Measurements from ENCODE around the gene FAM13A. TPM values are rescaled to one million over a fixed set of nuclear protein-coding genes. Genes with fewer than 3 reads are reported as not detected.

The FAM13A gene
- polyA plus RNA-seq, 1 experiment, result 9.5 TPM

GRCh38 chr4:88831031-88831430, 226.0 kb downstream of the FAM13A start:
- POLR2A ChIA-PET, result interaction anchor here (0.7 kb wide), 1 partner anchor 59 kb away, joined by 3 read pairs; no protein-coding TSS in a partner anchor
- CTCF ChIA-PET, result interaction anchor here (2.6 kb wide), 1 partner anchor 193 kb away, joined by 6 read pairs; no protein-coding TSS in a partner anchor
- no peak for DNase-seq (ENCODE audit: low read depth)
- Histone ChIP-seq H3K27me3 (ENCODE audit: control insufficient read depth, insufficient read depth, low read length) (no peaks in the 10 kb centered on the region), H3K4me3 (ENCODE audit: low read depth, low read length) (no peak overlapping the region), H3K36me3 (ENCODE audit: control insufficient read depth, insufficient read depth, low read length) (no peaks in the 10 kb centered on the region)
- TF ChIP-seq CTCF (IDR thresholded peaks at IDR 0.05; ENCODE audit: insufficient read depth, low read depth, low read length), result no peak

- POLR2A ChIA-PET, result interaction anchor here (0.7 kb wide), 1 partner anchor 59 kb away, joined by 3 read pairs; no protein-coding TSS in a partner anchor
- Histone ChIP-seq H3K36me3 (ENCODE audit: control insufficient read depth, insufficient read depth, low read length) (no peaks in the 10 kb centered on the region), H3K4me3 (ENCODE audit: low read depth, low read length) (no peak overlapping the region), H3K27me3 (ENCODE audit: control insufficient read depth, insufficient read depth, low read length) (no peaks in the 10 kb centered on the region)
- no peak for DNase-seq (ENCODE audit: low read depth)
- CTCF ChIA-PET, result interaction anchor here (1.0 to 2.6 kb wide), 2 partner anchors 9 to 193 kb away, joined by 4 to 6 read pairs; no protein-coding TSS in a partner anchor
- no peak for TF ChIP-seq CTCF (IDR thresholded peaks at IDR 0.05; ENCODE audit: insufficient read depth, low read depth, low read length)
Measured at GRCh38 chr4:88830598-88830997, 226.4 kb downstream of the FAM13A start.

- H3K27me3 ChIP-seq (ENCODE audit: control insufficient read depth, insufficient read depth, low read length), result no peaks in the 10 kb centered on the region
- H3K36me3 ChIP-seq (ENCODE audit: control insufficient read depth, insufficient read depth, low read length), result no peaks in the 10 kb centered on the region
- ChIA-PET POLR2A (no interaction called here), CTCF (interaction anchor here (2.6 kb wide), 1 partner anchor 195 kb away, joined by 6 read pairs; no protein-coding TSS in a partner anchor)
- TF ChIP-seq CTCF (IDR thresholded peaks at IDR 0.05; ENCODE audit: insufficient read depth, low read depth, low read length), result no peak
- no peak for DNase-seq (ENCODE audit: low read depth)
- H3K4me3 ChIP-seq (ENCODE audit: low read depth, low read length), result no peak overlapping the region
Measured at GRCh38 chr4:88828842-88829571, 228.0 kb downstream of the FAM13A start.

- Histone ChIP-seq H3K27me3 (ENCODE audit: control insufficient read depth, insufficient read depth, low read length) (no peaks in the 10 kb centered on the region), H3K4me3 (ENCODE audit: low read depth, low read length) (no peak overlapping the region), H3K36me3 (ENCODE audit: control insufficient read depth, insufficient read depth, low read length) (no peaks in the 10 kb centered on the region)
- no peak for DNase-seq (ENCODE audit: low read depth)
- ChIA-PET POLR2A (no interaction called here), CTCF (no interaction called here)
- TF ChIP-seq CTCF (IDR thresholded peaks at IDR 0.05; ENCODE audit: insufficient read depth, low read depth, low read length), result no peak
Measured at GRCh38 chr4:88827442-88827841, 229.5 kb downstream of the FAM13A start.

- CTCF ChIA-PET, result no interaction called here
- POLR2A ChIA-PET, result no interaction called here
Measured at GRCh38 chr4:88826771-88827170, 230.2 kb downstream of the FAM13A start.

More at GRCh38 chr4:88826771-88827170, 230.2 kb downstream of the FAM13A start:
- Histone ChIP-seq H3K27me3 (ENCODE audit: control insufficient read depth, insufficient read depth, low read length) (no peaks in the 10 kb centered on the region), H3K36me3 (ENCODE audit: control insufficient read depth, insufficient read depth, low read length) (no peaks in the 10 kb centered on the region), H3K4me3 (ENCODE audit: low read depth, low read length) (no peak overlapping the region)
- DNase-seq (ENCODE audit: low read depth), result no peak
- TF ChIP-seq CTCF (IDR thresholded peaks at IDR 0.05; ENCODE audit: insufficient read depth, low read depth, low read length), result no peak

Data from BJ (cell line).